Endothelial cell of umbilical vein (primary cell): Measurements from ENCODE around the gene MYADML2. TPM values are rescaled to one million over a fixed set of nuclear protein-coding genes. Genes with fewer than 3 reads are reported as not detected.

Experiments
- BruUV-seq: library from RNA; stranded (reverse); fragments of 400-500 nt; replicated peaks from 2 replicates; lab custom pipeline; 2021; lab: Mats Ljungman, UMichigan
- CTCF ChIA-PET: fragments of 300-600, 350-600 bp; sonication (Branson Sonifier 250); formaldehyde crosslinking; loops from one replicate; lab custom pipeline; 2021; ENCODE audit warnings: antibody characterized with exemption, inconsistent platforms; lab: Charles Lee
- POLR2A ChIA-PET: fragments of 300-600, 350-600 bp; sonication (Branson Sonifier 250); formaldehyde crosslinking; loops from one replicate; lab custom pipeline; 2021; ENCODE audit warnings: antibody characterized with exemption, inconsistent platforms; lab: Charles Lee
- DNase-seq: peaks from one replicate; pipeline ENCODE4 v3.0.0-alpha.2; 2011; ENCODE audit warnings: low read depth, low spot score
- FAIRE-seq: peaks from 2 replicates; lab custom pipeline; 2011; peaks lifted over from hg19 to GRCh38; lab: Jason Lieb, UNC
- H2AFZ ChIP-seq: 2 replicates; pipeline ENCODE4 v1.6.0; 2012; ENCODE audit warnings: low read depth, low read length, control low read depth, inconsistent platforms
- H3K27ac ChIP-seq: 2 replicates; pipeline ENCODE4 v1.5.1; 2011; ENCODE audit warnings: low read depth, mild to moderate bottlenecking, control low read depth, low read length, moderate library complexity; ENCODE audit not compliant: insufficient read depth
- H3K27me3 ChIP-seq, 2 experiments: 2 replicates each; pipeline versions ENCODE4 v1.6.0 to v1.6.1; 2011; ENCODE audit warnings: low read length in 2 of 2, mixed read lengths in 1 of 2; ENCODE audit not compliant: control insufficient read depth in 2 of 2, insufficient read depth in 2 of 2
- H3K36me3 ChIP-seq, 2 experiments: 2 replicates in 1 of 2; 3 replicates in 1 of 2; pipeline ENCODE4 v1.5.1; 2011; ENCODE audit warnings: low read length in 2 of 2, mild to moderate bottlenecking in 1 of 2, moderate library complexity in 1 of 2; ENCODE audit not compliant: control insufficient read depth in 2 of 2, insufficient read depth in 2 of 2; ENCODE audit errors: extremely low read depth in 1 of 2
- H3K4me1 ChIP-seq: 3 replicates; pipeline ENCODE4 v1.5.1; 2011; ENCODE audit warnings: mild to moderate bottlenecking, low read length; ENCODE audit not compliant: control insufficient read depth, insufficient read depth; ENCODE audit errors: extremely low read depth
- H3K4me2 ChIP-seq: 2 replicates; pipeline ENCODE4 v1.6.1; 2011; ENCODE audit warnings: low read length, control low read depth, mixed read lengths; ENCODE audit not compliant: insufficient read depth
- H3K4me3 ChIP-seq, 3 experiments: fragments of 200-600 bp in 1 of 3; sonication (generic), shearing (Covaris generic) in 1 of 3; replicated peaks in 1 of 3; 2 replicates each; pipeline ENCODE4 v1.5.1; 2011 to 2016; ENCODE audit warnings: control low read depth in 3 of 3, low read length in 3 of 3, mild to moderate bottlenecking in 2 of 3, inconsistent platforms in 1 of 3, low read depth in 1 of 3, moderate library complexity in 1 of 3; ENCODE audit not compliant: insufficient read depth in 1 of 3
- H3K79me2 ChIP-seq: 2 replicates; pipeline ENCODE4 v1.6.0; 2012; ENCODE audit warnings: low read length, inconsistent platforms; ENCODE audit not compliant: control insufficient read depth, insufficient read depth
- H3K9ac ChIP-seq: replicated peaks from 2 replicates; pipeline ENCODE3; 2011; ENCODE audit warnings: low read length, control low read depth; ENCODE audit not compliant: insufficient read depth; ENCODE audit errors: extremely low read depth
- H3K9me1 ChIP-seq: replicated peaks from 3 replicates; pipeline ENCODE4 v1.6.0; 2011; ENCODE audit warnings: mild to moderate bottlenecking, low read length; ENCODE audit not compliant: control insufficient read depth, insufficient read depth; ENCODE audit errors: extremely low read depth
- H3K9me3 ChIP-seq: replicated peaks from 2 replicates; pipeline ENCODE4 v1.5.1; 2012; ENCODE audit warnings: low read length, inconsistent platforms; ENCODE audit not compliant: control insufficient read depth, insufficient read depth
- H4K20me1 ChIP-seq: replicated peaks from 2 replicates; pipeline ENCODE3; 2011; ENCODE audit warnings: mild to moderate bottlenecking, low read length; ENCODE audit not compliant: control insufficient read depth, insufficient read depth; ENCODE audit errors: extremely low read depth
- EZH2 ChIP-seq: IDR thresholded peaks from 2 replicates; pipeline ENCODE4 v1.6.1; 2012; ENCODE audit warnings: borderline replicate concordance, low read depth, mild to moderate bottlenecking, moderate library complexity, low read length, inconsistent platforms; ENCODE audit not compliant: severe bottlenecking
- GATA2 ChIP-seq: IDR thresholded peaks from 2 replicates; pipeline ENCODE4 v1.7.0; 2011; ENCODE audit warnings: low read depth, mild to moderate bottlenecking, moderate library complexity, mixed read lengths, low read length; ENCODE audit not compliant: insufficient read length, insufficient read depth
- POLR2AphosphoS5 ChIP-seq: IDR thresholded peaks from 2 replicates; pipeline ENCODE4 v1.6.1; 2012; ENCODE audit warnings: low read depth, mild to moderate bottlenecking, control low read depth, low read length, moderate library complexity; ENCODE audit not compliant: insufficient read depth
- dilution Hi-C: fragments of 300-500 bp; cut with MboI; formaldehyde crosslinking; loops from one replicate; pipeline ENCODE4 v1.15.0; 2019; ENCODE audit warnings: low sequenced_read_pairs; ENCODE audit not compliant: extremely low pct_ligation_motif_present
- intact Hi-C: fragments of 100-400 bp; cut with micrococcal nuclease; formaldehyde crosslinking; loops from one replicate; pipeline ENCODE4 v1.10.0; 2022
- polyA plus RNA-seq, 4 experiments: library from polyadenylated mRNA; depleted of rRNA in 3 of 4; stranded (reverse) in 3 of 4; unstranded in 1 of 4; fragments of >200 nt; gene quantifications; 2 replicates each; pipeline versions ENCODE4 v1.2.1 to v1.2.3, GENCODE V29; 2011 to 2012; ENCODE audit warnings: missing spikeins in 1 of 4
- total RNA-seq: library from RNA; stranded (reverse); gene quantifications from 2 replicates; pipeline ENCODE4 v1.2.3, GENCODE V29; 2021
- TF ChIP-seq, protein P1 (sequence below), 2 donors: IDR thresholded peaks; 1 replicate in 1 of 2; 2 replicates in 1 of 2; pipeline ENCODE4 v1.5.1; 2011; ENCODE audit warnings: low read length in 2 of 2, mild to moderate bottlenecking in 2 of 2, moderate library complexity in 2 of 2, control low read depth in 1 of 2, inconsistent platforms in 1 of 2, low read depth in 1 of 2; ENCODE audit not compliant: insufficient read depth in 1 of 2; ENCODE audit errors: extremely low read depth in 1 of 2
- TF ChIP-seq, protein P2 (sequence below): IDR thresholded peaks from 2 replicates; pipeline ENCODE4 v1.6.1; 2011; ENCODE audit not compliant: insufficient read depth, insufficient read length

MYADML2 gene
- total and polyA plus RNA-seq, 2 donors (not counting 3 experiments of a cell fraction or from before 2014, with no cell fraction given) = not detected

DNA sequence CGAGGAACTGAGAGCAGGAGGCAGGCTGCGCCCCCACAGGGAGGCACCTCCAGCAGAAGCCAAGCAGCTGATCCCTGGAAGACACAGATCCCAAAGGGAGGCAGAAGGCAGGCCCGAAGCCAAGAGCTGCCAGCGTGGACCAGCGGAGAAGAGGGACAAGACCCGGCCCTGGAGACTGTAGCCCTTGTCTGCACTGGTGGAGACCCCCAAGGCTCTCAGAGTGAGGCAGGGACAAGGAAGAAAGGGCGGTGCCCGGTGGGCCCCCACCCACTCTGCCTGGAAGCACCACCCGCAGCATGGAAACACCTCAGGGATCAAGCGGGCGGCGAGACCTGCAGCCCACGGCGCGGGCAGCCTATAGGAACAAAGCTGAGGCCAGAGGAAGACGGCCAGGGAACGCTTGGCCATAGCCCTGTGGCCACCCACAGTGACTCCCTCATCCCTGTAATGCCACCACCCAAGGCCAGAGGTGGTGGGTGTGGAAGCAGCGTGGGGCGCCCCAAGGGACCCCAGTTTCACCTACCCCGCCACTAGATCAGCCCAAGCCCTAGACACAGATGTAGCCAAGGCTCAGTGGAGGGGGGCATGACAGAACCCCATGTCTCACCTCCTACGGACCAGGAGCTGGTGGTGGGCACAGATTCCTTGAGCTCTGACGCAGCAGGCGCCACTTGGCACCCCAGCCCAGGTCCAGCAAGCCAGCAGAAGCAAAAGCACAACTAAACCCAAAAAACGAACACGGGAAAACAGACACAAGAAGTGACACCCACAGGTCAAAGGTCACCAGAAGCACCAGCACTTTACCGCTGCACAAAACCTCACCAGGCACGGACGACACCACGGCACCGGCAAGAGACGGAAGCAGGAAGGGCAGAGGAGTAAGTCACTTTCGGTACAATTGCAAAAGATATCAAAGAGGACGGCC lies 26.2 kb downstream of the MYADML2 start:
- Histone ChIP-seq H3K4me3 (no peak overlapping the region), H3K4me1 (peaks cover 18% of the 10 kb centered on the region), H3K9me1 (no peaks in the 10 kb centered on the region), H3K9me3 (no peaks in the 10 kb centered on the region), H4K20me1 (no peaks in the 10 kb centered on the region), H3K9ac (no peak overlapping the region), H3K36me3 (peaks cover 0 to 26% of the 10 kb centered on the region in 2 experiments), H3K27me3 (no peaks in the 10 kb centered on the region), H2AFZ (no peak overlapping the region), H3K4me2 (no peak overlapping the region), H3K79me2 (peaks cover 66% of the 10 kb centered on the region), H3K27ac (no peak overlapping the region)
- intact Hi-C loops (no loop called here), dilution Hi-C loops (no loop called here)
- TF ChIP-seq, protein P1, sequence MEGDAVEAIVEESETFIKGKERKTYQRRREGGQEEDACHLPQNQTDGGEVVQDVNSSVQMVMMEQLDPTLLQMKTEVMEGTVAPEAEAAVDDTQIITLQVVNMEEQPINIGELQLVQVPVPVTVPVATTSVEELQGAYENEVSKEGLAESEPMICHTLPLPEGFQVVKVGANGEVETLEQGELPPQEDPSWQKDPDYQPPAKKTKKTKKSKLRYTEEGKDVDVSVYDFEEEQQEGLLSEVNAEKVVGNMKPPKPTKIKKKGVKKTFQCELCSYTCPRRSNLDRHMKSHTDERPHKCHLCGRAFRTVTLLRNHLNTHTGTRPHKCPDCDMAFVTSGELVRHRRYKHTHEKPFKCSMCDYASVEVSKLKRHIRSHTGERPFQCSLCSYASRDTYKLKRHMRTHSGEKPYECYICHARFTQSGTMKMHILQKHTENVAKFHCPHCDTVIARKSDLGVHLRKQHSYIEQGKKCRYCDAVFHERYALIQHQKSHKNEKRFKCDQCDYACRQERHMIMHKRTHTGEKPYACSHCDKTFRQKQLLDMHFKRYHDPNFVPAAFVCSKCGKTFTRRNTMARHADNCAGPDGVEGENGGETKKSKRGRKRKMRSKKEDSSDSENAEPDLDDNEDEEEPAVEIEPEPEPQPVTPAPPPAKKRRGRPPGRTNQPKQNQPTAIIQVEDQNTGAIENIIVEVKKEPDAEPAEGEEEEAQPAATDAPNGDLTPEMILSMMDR (IDR thresholded peaks at IDR 0.05; ENCODE audit: extremely low read depth in 1 of 2, insufficient read depth in 1 of 2, low read depth in 1 of 2, low read length in 2 of 2) = no peak
- TF ChIP-seq, protein P2, sequence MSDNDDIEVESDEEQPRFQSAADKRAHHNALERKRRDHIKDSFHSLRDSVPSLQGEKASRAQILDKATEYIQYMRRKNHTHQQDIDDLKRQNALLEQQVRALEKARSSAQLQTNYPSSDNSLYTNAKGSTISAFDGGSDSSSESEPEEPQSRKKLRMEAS = no peak
- TF ChIP-seq EZH2 = no peak
- TF ChIP-seq GATA2 = no peak
- no peak for TF ChIP-seq POLR2AphosphoS5
- BruUV-seq = no TSS peak
- POLR2A ChIA-PET = no interaction called here
- no peak for FAIRE-seq
- CTCF ChIA-PET = no interaction called here
- no peak for DNase-seq
